H1 (cell line): Measurements from ENCODE around the gene CD38. TPM values are rescaled to one million over a fixed set of nuclear protein-coding genes. Genes with fewer than 3 reads are reported as not detected.

Experiments
- CTCF ChIA-PET: fragments of 300-600 bp; sonication (Branson Sonifier 250); formaldehyde crosslinking; loops from one replicate; lab custom pipeline; 2021; ENCODE audit not compliant: partially characterized antibody; lab: Charles Lee
- POLR2A ChIA-PET: fragments of 300-600 bp; sonication (Branson Sonifier 250); formaldehyde crosslinking; loops from one replicate; lab custom pipeline; 2021; ENCODE audit warnings: inconsistent platforms; ENCODE audit not compliant: partially characterized antibody; lab: Charles Lee
- DNase-seq, 2 experiments: peaks; one replicate each; pipeline versions ENCODE4 v3.0.0 to v3.0.0-alpha.2; 2010 to 2022; ENCODE audit warnings: low spot score in 2 of 2, low read depth in 1 of 2, mixed read lengths in 1 of 2
- FAIRE-seq: peaks from 2 replicates; lab custom pipeline; 2011; peaks lifted over from hg19 to GRCh38; lab: Jason Lieb, UNC
- H2AFZ ChIP-seq: 2 replicates; pipeline ENCODE4 v1.8.1; 2012; ENCODE audit warnings: low read length, inconsistent platforms
- H2AK5ac ChIP-seq: 2 replicates; pipeline ENCODE4 v1.6.1; 2013; ENCODE audit warnings: low read depth, low read length
- H2BK120ac ChIP-seq: replicated peaks from 2 replicates; pipeline ENCODE3; 2013; ENCODE audit warnings: low read depth, low read length, inconsistent platforms
- H2BK12ac ChIP-seq: 2 replicates; pipeline ENCODE4 v1.6.1; 2013; ENCODE audit warnings: low read depth, low read length
- H2BK15ac ChIP-seq: 2 replicates; pipeline ENCODE4 v1.6.1; 2013; ENCODE audit warnings: low read length
- H2BK20ac ChIP-seq: 2 replicates; pipeline ENCODE4 v1.6.1; 2013; ENCODE audit warnings: low read length
- H2BK5ac ChIP-seq: 2 replicates; pipeline ENCODE4 v1.6.1; 2013; ENCODE audit warnings: low read depth, low read length
- H3K14ac ChIP-seq: 2 replicates; pipeline ENCODE4 v1.6.1; 2013; ENCODE audit warnings: inconsistent platforms; ENCODE audit not compliant: insufficient read length
- H3K18ac ChIP-seq: 2 replicates; pipeline ENCODE4 v1.6.1; 2013; ENCODE audit warnings: low read length; ENCODE audit errors: extremely low read depth
- H3K23ac ChIP-seq: 2 replicates; pipeline ENCODE4 v1.6.1; 2013; ENCODE audit warnings: inconsistent platforms; ENCODE audit not compliant: insufficient read length
- H3K23me2 ChIP-seq: 2 replicates; pipeline ENCODE4 v1.6.1; 2013; ENCODE audit warnings: low read depth, low read length
- H3K27ac ChIP-seq: 2 replicates; pipeline ENCODE4 v1.6.1; 2011; ENCODE audit warnings: low read depth, low read length, inconsistent platforms
- H3K27me3 ChIP-seq, 4 experiments: replicated peaks in 1 of 4; 1 replicate in 1 of 4; 2 replicates in 3 of 4; pipeline versions ENCODE4 v1.6.1 to v1.8.1; 2011 to 2013; ENCODE audit warnings: low read length in 3 of 4, mild to moderate bottlenecking in 3 of 4, inconsistent platforms in 2 of 4, mixed read lengths in 2 of 4, moderate library complexity in 1 of 4; ENCODE audit not compliant: control insufficient read depth in 3 of 4, insufficient read depth in 3 of 4; ENCODE audit errors: extremely low read depth in 1 of 4
- H3K36me3 ChIP-seq, 4 experiments: 2 replicates each; pipeline versions ENCODE4 v1.6.1 to v1.8.1; 2011 to 2013; ENCODE audit warnings: mild to moderate bottlenecking in 4 of 4, low read length in 3 of 4, moderate library complexity in 2 of 4, control low read depth in 1 of 4, inconsistent platforms in 1 of 4; ENCODE audit not compliant: insufficient read depth in 4 of 4, control insufficient read depth in 2 of 4
- H3K4ac ChIP-seq: replicated peaks from 2 replicates; pipeline ENCODE3; 2013; ENCODE audit warnings: low read length, low read depth, mixed read lengths, inconsistent platforms; ENCODE audit not compliant: insufficient read length
- H3K4me1 ChIP-seq, 4 experiments: replicated peaks in 1 of 4; 1 replicate in 1 of 4; 2 replicates in 3 of 4; pipeline versions ENCODE4 v1.6.1 to v1.8.1; 2011 to 2013; ENCODE audit warnings: low read length in 3 of 4, inconsistent platforms in 2 of 4, mixed read lengths in 1 of 4; ENCODE audit not compliant: insufficient read depth in 4 of 4, control insufficient read depth in 3 of 4
- H3K4me2 ChIP-seq, 2 experiments: 2 replicates each; pipeline versions ENCODE4 v1.6.1 to v1.8.1; 2011 to 2013; ENCODE audit warnings: low read depth in 2 of 2, low read length in 2 of 2, control low read depth in 1 of 2, inconsistent platforms in 1 of 2, mild to moderate bottlenecking in 1 of 2; ENCODE audit not compliant: insufficient read depth in 1 of 2
- H3K4me3 ChIP-seq, 4 experiments: fragments of 200-600, 300-600 bp in 1 of 4; sonication (generic), shearing (Covaris generic), sonication (Bioruptor Twin) in 1 of 4; 2 replicates each; pipeline versions ENCODE4 v1.5.1 to v1.8.1; 2011 to 2016; ENCODE audit warnings: low read length in 4 of 4, low read depth in 3 of 4, control low read depth in 2 of 4, inconsistent platforms in 2 of 4, mild to moderate bottlenecking in 2 of 4, mixed read lengths in 1 of 4, moderate library complexity in 1 of 4; ENCODE audit not compliant: insufficient read depth in 2 of 4; ENCODE audit errors: extremely low read depth in 1 of 4
- H3K56ac ChIP-seq: replicated peaks from 2 replicates; pipeline ENCODE3; 2013; ENCODE audit warnings: low read depth, mild to moderate bottlenecking, mixed read lengths, low read length, inconsistent platforms; ENCODE audit not compliant: insufficient read length
- H3K79me1 ChIP-seq: 2 replicates; pipeline ENCODE4 v1.6.1; 2013; ENCODE audit warnings: low read depth, low read length, control low read depth
- H3K79me2 ChIP-seq, 2 experiments: 2 replicates each; pipeline versions ENCODE4 v1.6.1 to v1.8.1; 2012 to 2013; ENCODE audit warnings: low read length in 2 of 2, mild to moderate bottlenecking in 2 of 2, inconsistent platforms in 1 of 2; ENCODE audit not compliant: insufficient read depth in 2 of 2, control insufficient read depth in 1 of 2
- H3K9ac ChIP-seq, 4 experiments: replicated peaks in 1 of 4; 1 replicate in 1 of 4; 2 replicates in 3 of 4; pipeline versions ENCODE4 v1.6.1 to v1.8.1; 2011 to 2013; ENCODE audit warnings: low read depth in 3 of 4, low read length in 3 of 4, control low read depth in 2 of 4, mild to moderate bottlenecking in 2 of 4, moderate library complexity in 2 of 4, inconsistent platforms in 1 of 4; ENCODE audit errors: extremely low read depth in 1 of 4
- H3K9me3 ChIP-seq, 2 experiments: 2 replicates each; pipeline versions ENCODE4 v1.6.1 to v1.8.1; 2012 to 2013; ENCODE audit warnings: mild to moderate bottlenecking in 2 of 2, moderate library complexity in 2 of 2, control low read depth in 1 of 2, inconsistent platforms in 1 of 2, low read depth in 1 of 2, low read length in 1 of 2, mixed read lengths in 1 of 2; ENCODE audit not compliant: insufficient read depth in 2 of 2
- H4K20me1 ChIP-seq, 2 experiments: replicated peaks in 1 of 2; 2 replicates each; pipeline versions ENCODE3 to v1.8.1; 2011 to 2013; ENCODE audit warnings: inconsistent platforms in 2 of 2, low read length in 2 of 2, mild to moderate bottlenecking in 1 of 2; ENCODE audit not compliant: insufficient read depth in 2 of 2, control insufficient read depth in 1 of 2
- H4K5ac ChIP-seq: 2 replicates; pipeline ENCODE4 v1.6.1; 2013; ENCODE audit warnings: low read length, low read depth, mixed read lengths, inconsistent platforms; ENCODE audit not compliant: insufficient read length
- H4K8ac ChIP-seq: 2 replicates; pipeline ENCODE4 v1.8.0; 2013; ENCODE audit warnings: mild to moderate bottlenecking, moderate library complexity, low read length, inconsistent platforms; ENCODE audit not compliant: insufficient read depth; ENCODE audit errors: extremely low read depth
- H4K91ac ChIP-seq: replicated peaks from 2 replicates; pipeline ENCODE3; 2013; ENCODE audit warnings: low read length, mixed read lengths, inconsistent platforms; ENCODE audit not compliant: insufficient read length
- ASH2L ChIP-seq: fragments of 200-600, 300-600 bp; sonication (generic); IDR thresholded peaks from one replicate; pipeline ENCODE4 v1.7.1; 2017; ENCODE audit warnings: low read length
- BCL11A ChIP-seq, 2 experiments: IDR thresholded peaks; one replicate each; pipeline ENCODE4 v1.6.1; 2011; ENCODE audit warnings: low read depth in 2 of 2, low read length in 2 of 2, mild to moderate bottlenecking in 2 of 2
- CBX8 ChIP-seq: fragments of 300-800, 300-1000 bp; sonication (generic); IDR thresholded peaks from 2 replicates; pipeline ENCODE4 v1.7.1; 2016; ENCODE audit warnings: low read depth, low read length, borderline replicate concordance
- CTBP2 ChIP-seq: IDR thresholded peaks from 2 replicates; pipeline ENCODE4 v1.7.0; 2011; ENCODE audit warnings: borderline replicate concordance, mild to moderate bottlenecking, moderate library complexity, mixed read lengths, low read length; ENCODE audit not compliant: insufficient read depth, insufficient read length
- KDM5A ChIP-seq: fragments of 200-600 bp; IDR thresholded peaks from 2 replicates; pipeline ENCODE4 v1.7.1; 2012; ENCODE audit warnings: mild to moderate bottlenecking, low read length, inconsistent platforms, mixed read lengths
- POLR2A ChIP-seq, 2 experiments: IDR thresholded peaks; 1 replicate in 1 of 2; 2 replicates in 1 of 2; pipeline ENCODE4 v1.6.1; 2011; ENCODE audit warnings: low read depth in 2 of 2, low read length in 2 of 2, mild to moderate bottlenecking in 2 of 2; ENCODE audit errors: control extremely low read depth in 1 of 2
- RAD21 ChIP-seq, 2 experiments: IDR thresholded peaks in 1 of 2; conservative IDR thresholded peaks in 1 of 2; 2 replicates each; pipeline ENCODE4 v1.6.1; 2011; ENCODE audit warnings: low read depth in 2 of 2, low read length in 2 of 2, improper control_type of control experiment in 1 of 2, inconsistent platforms in 1 of 2, mild to moderate bottlenecking in 1 of 2, moderate library complexity in 1 of 2
- RFX5 ChIP-seq: IDR thresholded peaks from 2 replicates; pipeline ENCODE4 v1.6.1; 2011; ENCODE audit warnings: low read depth, low read length, improper control_type of control experiment, borderline replicate concordance
- SRF ChIP-seq: IDR thresholded peaks from 2 replicates; pipeline ENCODE4 v1.6.1; 2011; ENCODE audit warnings: mild to moderate bottlenecking, low read depth, low read length, moderate library complexity
- TAF7 ChIP-seq: optimal IDR thresholded peaks from 2 replicates; pipeline ENCODE3; 2011; ENCODE audit warnings: low read depth, mild to moderate bottlenecking, inconsistent platforms, low read length, moderate library complexity, borderline replicate concordance
- TBP ChIP-seq: IDR thresholded peaks from 2 replicates; pipeline ENCODE4 v1.6.1; 2011; ENCODE audit warnings: low read depth, low read length, improper control_type of control experiment
- ZNF274 ChIP-seq: IDR thresholded peaks from 2 replicates; pipeline ENCODE4 v1.7.0; 2012; ENCODE audit warnings: low read length, borderline replicate concordance; ENCODE audit errors: extremely low read depth
- WGBS, 2 experiments: shearing (Covaris generic) in 1 of 2; methylation state at CpG; one replicate each; pipeline versions ENCODE4 v1.1.6 to v1.1.7; 2013 to 2015; ENCODE audit warnings: low lambda C conversion rate in 2 of 2, mixed read lengths in 2 of 2, inconsistent platforms in 1 of 2, low coverage in 1 of 2, missing lambda C conversion rate in 1 of 2; ENCODE audit not compliant: insufficient replicate concordance in 2 of 2, insufficient coverage in 1 of 2, insufficient read length in 1 of 2; ENCODE audit errors: extremely low coverage in 1 of 2, missing lambda C conversion rate in 1 of 2; 5-methylcytosine and 5-hydroxymethylcytosine counted together
- polyA plus RNA-seq, 7 experiments: library from polyadenylated mRNA; depleted of rRNA in 3 of 7; stranded (reverse) in 5 of 7; unstranded in 2 of 7; fragments of >200 nt in 5 of 7; fragments of 200-250 nt in 2 of 7; gene quantifications; 1 replicate in 5 of 7; 2 replicates in 1 of 7; 4 replicates in 1 of 7; pipeline versions ENCODE4 v1.2.1 to v1.2.3, GENCODE V29; 2011 to 2013; ENCODE audit warnings: missing spikeins in 2 of 7, mixed read lengths in 2 of 7
- total RNA-seq: library from RNA; stranded (reverse); fragmentation: NEBNext Ultra II Directional; extraction: Animal tissue kit (Norgen Biotek cat#: 25700); gene quantifications from 2 replicates; pipeline ENCODE4 v1.2.1, GENCODE V29; 2021

Gene CD38
- total and polyA plus RNA-seq, 2 of the 8 experiments (the other 6 are each of a cell fraction or from before 2014, with no cell fraction given) = 0.14 to 0.24 TPM

DNA sequence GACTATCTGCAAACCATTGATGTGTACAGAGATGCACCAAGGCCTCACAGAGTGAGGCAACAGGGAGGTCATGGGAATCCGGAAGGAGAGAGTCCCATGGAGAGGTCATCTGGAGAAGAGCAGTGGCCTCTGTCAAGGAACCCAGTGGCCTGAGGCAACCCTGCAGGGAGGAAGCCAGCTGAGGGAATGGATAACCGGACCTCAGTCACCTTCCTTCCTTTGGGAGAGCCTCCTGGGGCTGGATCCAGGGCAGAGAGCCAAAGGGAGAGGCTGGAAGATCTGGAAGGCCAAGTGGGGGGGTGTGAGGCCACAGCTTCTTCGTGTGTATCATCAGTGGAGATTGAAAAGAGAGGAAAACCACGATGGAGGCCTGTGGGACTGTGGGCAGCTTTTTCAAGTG lies 24.3 kb upstream of the CD38 start:
- H4K5ac ChIP-seq = no peak overlapping the region
- H3K27me3 ChIP-seq = no peaks in the 10 kb centered on the region
- TF ChIP-seq SRF = no peak
- no peak for TF ChIP-seq BCL11A (IDR thresholded peaks at IDR 0.05; ENCODE audit: low read depth in 2 of 2, low read length in 2 of 2)
- no peak for TF ChIP-seq TBP
- no peak for TF ChIP-seq RAD21 (IDR thresholded peaks at IDR 0.05 in 1 of 2, conservative IDR thresholded peaks at IDR 0.05 in 1 of 2; ENCODE audit: low read depth in 2 of 2, low read length in 2 of 2)
- no peak for TF ChIP-seq CBX8
- TF ChIP-seq ZNF274 = no peak
- no peak for TF ChIP-seq TAF7
- TF ChIP-seq POLR2A (IDR thresholded peaks at IDR 0.05; ENCODE audit: control extremely low read depth in 1 of 2, low read depth in 2 of 2, low read length in 2 of 2) = no peak
- TF ChIP-seq RFX5 = no peak
- TF ChIP-seq CTBP2 = no peak
- TF ChIP-seq KDM5A = no peak
- no peak for TF ChIP-seq ASH2L
- TF ChIP-seq, all 59 proteins: peak for 0
- no peak overlapping the region for H2AK5ac ChIP-seq
- H2BK120ac ChIP-seq = no peak overlapping the region
- no peaks in the 10 kb centered on the region for H3K9me3 ChIP-seq
- no peak overlapping the region for H3K14ac ChIP-seq
- H3K23me2 ChIP-seq = no peaks in the 10 kb centered on the region
- no peaks in the 10 kb centered on the region for H3K79me2 ChIP-seq
- no peak overlapping the region for H3K27ac ChIP-seq
- DNase-seq (no peak), FAIRE-seq (no peak)
- H4K8ac ChIP-seq = no peak overlapping the region
- no peaks in the 10 kb centered on the region for H3K79me1 ChIP-seq
- no peak overlapping the region for H3K18ac ChIP-seq
- POLR2A ChIA-PET = no interaction called here
- H3K4me3 ChIP-seq = no peak overlapping the region
- 84% methylated on average over 4 of the region's 4 CpGs; no CpG with 5 or more reads in 1 of the 2 experiments for WGBS, 2 experiments
- no peak overlapping the region for H3K23ac ChIP-seq
- H3K4ac ChIP-seq = no peak overlapping the region
- no peak overlapping the region for H4K91ac ChIP-seq
- H2BK12ac ChIP-seq = no peak overlapping the region
- CTCF ChIA-PET = interaction anchor here (0.7 to 1.0 kb wide), 2 partner anchors 24 to 33 kb away, joined by 3 to 4 read pairs; no protein-coding TSS in a partner anchor
- H3K4me2 ChIP-seq = no peak overlapping the region
- no peaks in the 10 kb centered on the region for H4K20me1 ChIP-seq
- H3K56ac ChIP-seq = no peak overlapping the region
- no peak overlapping the region for H2BK20ac ChIP-seq
- H3K4me1 ChIP-seq = no peaks in the 10 kb centered on the region
- no peak overlapping the region for H3K9ac ChIP-seq
- H2BK5ac ChIP-seq = no peak overlapping the region
- H2AFZ ChIP-seq = no peak overlapping the region
- no peak overlapping the region for H2BK15ac ChIP-seq
- no peaks in the 10 kb centered on the region for H3K36me3 ChIP-seq
